ENCODE results near the gene B4GALNT3. TPM values are rescaled to one million over a fixed set of nuclear protein-coding genes. Genes with fewer than 3 reads are reported as not detected.

Gene B4GALNT3
- total RNA-seq, 1 donor from 2014 or later, result 43.4 TPM

DNA sequence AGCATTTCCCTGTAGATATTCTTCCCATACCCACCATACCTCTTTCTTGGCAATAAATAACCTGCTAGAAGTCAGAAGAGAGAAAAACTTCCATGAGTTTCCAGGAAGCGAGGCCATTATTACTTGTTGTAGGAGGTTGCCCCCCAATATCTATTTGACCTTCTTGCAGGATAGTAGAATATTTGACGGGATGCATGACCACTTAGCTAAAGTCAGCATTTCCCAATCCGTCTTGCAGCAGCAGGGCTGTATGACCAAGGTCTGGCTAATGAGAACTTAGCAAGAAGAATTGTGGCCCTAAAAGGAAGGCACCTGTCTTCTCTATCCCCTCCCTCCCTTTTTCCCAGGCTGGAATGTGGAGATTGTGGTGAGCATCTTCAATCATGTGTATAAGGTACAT, 152.0 kb downstream of the B4GALNT3 start:
- intact Hi-C loops (cut with micrococcal nuclease), result no loop called here
- H3K9me3 ChIP-seq (replicated peaks), result no peaks in the 10 kb centered on the region
- no peaks in the 10 kb centered on the region for H3K27me3 ChIP-seq (ENCODE audit: low read depth)
- H3K4me1 ChIP-seq, result peaks cover 88% of the 10 kb centered on the region
- no peaks in the 10 kb centered on the region for H3K36me3 ChIP-seq
- DNase-seq, result no peak
- no peak overlapping the region for H3K4me3 ChIP-seq
- TF ChIP-seq, protein P1, sequence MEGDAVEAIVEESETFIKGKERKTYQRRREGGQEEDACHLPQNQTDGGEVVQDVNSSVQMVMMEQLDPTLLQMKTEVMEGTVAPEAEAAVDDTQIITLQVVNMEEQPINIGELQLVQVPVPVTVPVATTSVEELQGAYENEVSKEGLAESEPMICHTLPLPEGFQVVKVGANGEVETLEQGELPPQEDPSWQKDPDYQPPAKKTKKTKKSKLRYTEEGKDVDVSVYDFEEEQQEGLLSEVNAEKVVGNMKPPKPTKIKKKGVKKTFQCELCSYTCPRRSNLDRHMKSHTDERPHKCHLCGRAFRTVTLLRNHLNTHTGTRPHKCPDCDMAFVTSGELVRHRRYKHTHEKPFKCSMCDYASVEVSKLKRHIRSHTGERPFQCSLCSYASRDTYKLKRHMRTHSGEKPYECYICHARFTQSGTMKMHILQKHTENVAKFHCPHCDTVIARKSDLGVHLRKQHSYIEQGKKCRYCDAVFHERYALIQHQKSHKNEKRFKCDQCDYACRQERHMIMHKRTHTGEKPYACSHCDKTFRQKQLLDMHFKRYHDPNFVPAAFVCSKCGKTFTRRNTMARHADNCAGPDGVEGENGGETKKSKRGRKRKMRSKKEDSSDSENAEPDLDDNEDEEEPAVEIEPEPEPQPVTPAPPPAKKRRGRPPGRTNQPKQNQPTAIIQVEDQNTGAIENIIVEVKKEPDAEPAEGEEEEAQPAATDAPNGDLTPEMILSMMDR (IDR thresholded peaks at IDR 0.05; ENCODE audit: borderline replicate concordance), result no peak
- peak overlapping the region; percentile 75 for H3K27ac ChIP-seq (replicated peaks)

DNA sequence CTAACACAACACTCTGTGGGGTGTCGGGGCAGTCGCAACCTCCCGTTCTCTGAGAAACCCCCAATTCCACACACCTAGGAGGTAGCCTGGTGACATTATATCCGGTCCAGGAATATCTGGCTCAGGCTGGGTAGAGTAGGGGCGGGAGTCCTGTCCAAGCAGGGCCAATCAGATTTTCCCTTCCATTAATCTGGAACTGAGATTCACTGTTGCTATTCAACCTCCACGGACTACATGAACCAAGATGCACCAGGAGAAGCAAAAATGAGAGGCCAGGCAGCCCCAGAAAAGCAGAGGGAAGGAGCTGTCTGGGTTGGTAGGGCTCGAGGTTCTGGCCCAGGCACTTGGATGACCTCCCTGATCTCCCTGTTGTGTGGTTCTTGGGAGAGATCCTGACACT, 152.6 kb downstream of the B4GALNT3 start:
- Histone ChIP-seq H3K27ac (replicated peaks) (peak overlapping the region; percentile 21), H3K27me3 (ENCODE audit: low read depth) (no peaks in the 10 kb centered on the region), H3K4me1 (peaks cover 88% of the 10 kb centered on the region), H3K4me3 (no peak overlapping the region), H3K9me3 (replicated peaks) (no peaks in the 10 kb centered on the region), H3K36me3 (no peaks in the 10 kb centered on the region)
- DNase-seq, result no peak
- intact Hi-C loops (cut with micrococcal nuclease), result no loop called here
- TF ChIP-seq, protein P1 (IDR thresholded peaks at IDR 0.05; ENCODE audit: borderline replicate concordance), result no peak

DNA sequence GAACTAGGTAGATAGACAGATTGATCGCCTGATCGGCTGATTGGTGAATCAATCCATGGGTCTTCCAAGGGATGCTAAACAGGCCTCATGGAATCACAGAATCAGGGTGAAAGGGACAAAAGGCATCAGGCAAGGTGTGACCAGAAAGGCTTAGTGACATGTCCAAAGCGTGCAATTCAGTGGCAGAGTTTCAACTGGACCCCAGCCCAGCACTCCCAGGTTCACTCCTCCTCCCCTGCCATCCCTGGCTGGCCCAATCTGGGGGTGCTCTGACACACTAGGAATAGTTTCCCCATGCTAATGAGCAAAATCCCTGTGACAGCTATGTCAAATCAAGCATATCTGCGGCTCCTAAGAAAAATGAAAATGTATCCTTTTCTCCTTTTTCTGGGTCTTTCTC, 153.1 kb downstream of the B4GALNT3 start:
- Histone ChIP-seq H3K9me3 (replicated peaks) (no peaks in the 10 kb centered on the region), H3K4me1 (peaks cover 88% of the 10 kb centered on the region), H3K4me3 (no peak overlapping the region), H3K27me3 (ENCODE audit: low read depth) (no peaks in the 10 kb centered on the region), H3K27ac (replicated peaks) (peak overlapping the region; percentile 21), H3K36me3 (no peaks in the 10 kb centered on the region)
- peak; percentile 47 for DNase-seq
- TF ChIP-seq, protein P1 (IDR thresholded peaks at IDR 0.05; ENCODE audit: borderline replicate concordance), result no peak
- intact Hi-C loops (cut with micrococcal nuclease), result no loop called here

Other genes starting within 250 kb of the B4GALNT3 start
- gene SLC6A12, start 245.8 kb upstream of the B4GALNT3 start, total RNA-seq, result 1.2 TPM
- gene SLC6A13, start 197.1 kb upstream of the B4GALNT3 start, total RNA-seq, result 1.8 TPM
- gene KDM5A, start 70.6 kb upstream of the B4GALNT3 start, total RNA-seq, result 28.2 TPM
- gene CCDC77, start 58.3 kb upstream of the B4GALNT3 start, total RNA-seq, result 4.8 TPM
- 4.6 TPM for gene NINJ2, start 203.5 kb downstream of the B4GALNT3 start, total RNA-seq